GM18507 (cell line): ENCODE data around the gene SYT6.

Experiments used
- DNase-seq: peaks from one replicate; pipeline ENCODE4 v3.0.0; 2011; ENCODE audit warnings: low read depth; ENCODE audit not compliant: insufficient read length; ENCODE audit errors: extremely low spot score
- FAIRE-seq: peaks from 2 replicates; lab custom pipeline; 2011; peaks lifted over from hg19 to GRCh38; lab: Jason Lieb, UNC

Gene SYT6

GRCh38 chr1:114153261-114154145 lies at the start of gene SYT6:
SYT6 (minus strand) TSS chr1:114153869; CDS start chr1:114153772, 97 bp downstream.
- no peak for FAIRE-seq
- DNase-seq = no peak

- FAIRE-seq (no peak), DNase-seq (no peak)
Observed at GRCh38 chr1:114201486-114201885, 47.8 kb upstream of the SYT6 start.

- no peak for DNase-seq
- FAIRE-seq = no peak
Observed at GRCh38 chr1:114199017-114199594, 45.4 kb upstream of the SYT6 start.

- DNase-seq = no peak
- no peak for FAIRE-seq
Observed at GRCh38 chr1:114196992-114197907, 43.6 kb upstream of the SYT6 start.

GRCh38 chr1:114195819-114196218 lies 42.1 kb upstream of the SYT6 start:
- FAIRE-seq (no peak), DNase-seq (no peak)

GRCh38 chr1:114192328-114192727 lies 38.7 kb upstream of the SYT6 start:
- FAIRE-seq = no peak
- DNase-seq = no peak

- DNase-seq = no peak
- FAIRE-seq = no peak
Observed at GRCh38 chr1:114189398-114189797, 35.7 kb upstream of the SYT6 start.

- DNase-seq (no peak), FAIRE-seq (no peak)
Observed at GRCh38 chr1:114181356-114181755, 27.7 kb upstream of the SYT6 start.

GRCh38 chr1:114180742-114181141 lies 27.1 kb upstream of the SYT6 start:
- DNase-seq (no peak), FAIRE-seq (no peak)

- DNase-seq (no peak), FAIRE-seq (no peak)
Observed at GRCh38 chr1:114178936-114179335, 25.3 kb upstream of the SYT6 start.

- FAIRE-seq (no peak), DNase-seq (no peak)
Observed at GRCh38 chr1:114177282-114177681, 23.6 kb upstream of the SYT6 start.

- FAIRE-seq = no peak
- no peak for DNase-seq
Observed at GRCh38 chr1:114176366-114176765, 22.7 kb upstream of the SYT6 start.

GRCh38 chr1:114173680-114174079 lies 20.0 kb upstream of the SYT6 start:
- no peak for DNase-seq
- no peak for FAIRE-seq

- DNase-seq (no peak), FAIRE-seq (no peak)
Observed at GRCh38 chr1:114169509-114169908, 15.8 kb upstream of the SYT6 start.

- DNase-seq (no peak), FAIRE-seq (no peak)
Observed at GRCh38 chr1:114167226-114167625, 13.6 kb upstream of the SYT6 start.

- FAIRE-seq (no peak), DNase-seq (no peak)
Observed at GRCh38 chr1:114164840-114165543, 11.3 kb upstream of the SYT6 start.

- DNase-seq = no peak
- no peak for FAIRE-seq
Observed at GRCh38 chr1:114159941-114160340, 6.3 kb upstream of the SYT6 start.

GRCh38 chr1:114157275-114157660 lies 3.6 kb upstream of the SYT6 start:
- DNase-seq (no peak), FAIRE-seq (no peak)

- FAIRE-seq (no peak), DNase-seq (no peak)
Observed at GRCh38 chr1:114156538-114157274, 3.0 kb upstream of the SYT6 start.
